H4 (cell line): Measurements from ENCODE around the gene MFSD6L. TPM values are rescaled to one million over a fixed set of nuclear protein-coding genes. Genes with fewer than 3 reads are reported as not detected.

Source experiments
- total RNA-seq: library from RNA; depleted of rRNA; stranded (reverse); fragments of >200 nt; shearing (Covaris generic); gene quantifications from 2 replicates; pipeline ENCODE4 v1.2.3, GENCODE V29; 2014; rRNA removed

MFSD6L gene
- total RNA-seq, 1 experiment from 2014 or later = not detected

Other genes starting within 250 kb of the MFSD6L start
- 20.2 and 21.1 TPM in 2 replicates for gene MYH10, start 168.6 kb downstream of the MFSD6L start, total RNA-seq
- gene CCDC42, start 54.5 kb downstream of the MFSD6L start, total RNA-seq = 0.19 TPM in 1 of 2 replicates, not detected in the other
- gene SPDYE4, start 40.8 kb downstream of the MFSD6L start, total RNA-seq = not detected in 2 replicates
- not detected in 2 replicates for gene PIK3R6, start 68.3 kb upstream of the MFSD6L start, total RNA-seq
- 0.25 TPM in 1 of 2 replicates, not detected in the other for gene PIK3R5, start 166.3 kb upstream of the MFSD6L start, total RNA-seq
- gene NTN1, start 222.1 kb upstream of the MFSD6L start, total RNA-seq = 0.88 and 2.0 TPM in 2 replicates